K562 (cell line): ENCODE data around the gene TAL1.

Experiments used
- ADNP ChIP-seq: fragments of 200-800 bp; sonication (Bioruptor generic); IDR thresholded peaks from 2 replicates; pipeline ENCODE4 v1.6.1; 2016; ENCODE audit warnings: missing genetic modification characterization, missing compliant biosample characterization
- BRCA1 ChIP-seq, 2 experiments: fragments of 450-650 bp in 1 of 2; sonication (generic) in 1 of 2; formaldehyde crosslinking in 1 of 2; IDR thresholded peaks; 2 replicates each; pipeline versions ENCODE4 v1.5.0 to v1.6.1; 2017 to 2020; ENCODE audit warnings: mild to moderate bottlenecking in 1 of 2, missing genetic modification reagents in 1 of 2
- BRF1 ChIP-seq: IDR thresholded peaks from 3 replicates; pipeline ENCODE4 v1.6.1; 2011; ENCODE audit warnings: borderline replicate concordance, mild to moderate bottlenecking; ENCODE audit not compliant: insufficient read length; ENCODE audit errors: extremely low read depth
- CTCF ChIP-seq, 3 experiments: IDR thresholded peaks in 2 of 3; conservative IDR thresholded peaks in 1 of 3; 2 replicates each; pipeline ENCODE4 v1.5.1; 2011 to 2012; ENCODE audit warnings: low read length in 3 of 3, mild to moderate bottlenecking in 3 of 3, control low read depth in 2 of 3, improper control_type of control experiment in 1 of 3, inconsistent platforms in 1 of 3, low read depth in 1 of 3, mixed read lengths in 1 of 3, moderate library complexity in 1 of 3; ENCODE audit not compliant: insufficient read depth in 2 of 3
- ETS2 ChIP-seq: IDR thresholded peaks from 2 replicates; pipeline ENCODE4 v1.6.1; 2016; ENCODE audit warnings: borderline replicate concordance, missing genetic modification characterization, mild to moderate bottlenecking, moderate library complexity, missing compliant biosample characterization; ENCODE audit not compliant: poor library complexity, severe bottlenecking
- FOXK1 ChIP-seq: sonication (generic); formaldehyde crosslinking; IDR thresholded peaks from 2 replicates; pipeline ENCODE4 v1.8.0; 2022; ENCODE audit warnings: missing genetic modification reagents, mild to moderate bottlenecking, borderline replicate concordance
- MEF2D ChIP-seq: conservative IDR thresholded peaks from 2 replicates; pipeline ENCODE4 v1.6.1; 2016; ENCODE audit warnings: low read depth, missing genetic modification characterization, missing compliant biosample characterization
- MXI1 ChIP-seq: IDR thresholded peaks from 2 replicates; pipeline ENCODE4 v1.6.1; 2011; ENCODE audit warnings: low read depth, mild to moderate bottlenecking, improper control_type of control experiment, low read length
- RBBP5 ChIP-seq: fragments of 200-600 bp; sonication (generic); IDR thresholded peaks from 2 replicates; pipeline ENCODE4 v1.6.1; 2012; ENCODE audit warnings: borderline replicate concordance, mild to moderate bottlenecking, low read length, control low read depth, inconsistent platforms; ENCODE audit not compliant: insufficient read depth, poor library complexity, severe bottlenecking
- SIN3A ChIP-seq, 2 experiments: fragments of 150-350 bp in 1 of 2; IDR thresholded peaks; 2 replicates each; pipeline ENCODE4 v1.6.1; 2011 to 2016; ENCODE audit warnings: borderline replicate concordance in 2 of 2, low read depth in 2 of 2, low read length in 2 of 2, mild to moderate bottlenecking in 2 of 2, moderate library complexity in 2 of 2; ENCODE audit not compliant: control insufficient read depth in 1 of 2
- SOX6 ChIP-seq: fragments of 450-650 bp; IDR thresholded peaks from 2 replicates; pipeline ENCODE4 v1.6.1; 2014; ENCODE audit warnings: mild to moderate bottlenecking
- ZNF134 ChIP-seq: fragments of 250-450 bp; sonication (Bioruptor Pico); conservative IDR thresholded peaks from 2 replicates; pipeline ENCODE4 v1.4.0; 2020
- ZNF282 ChIP-seq: sonication (generic); formaldehyde crosslinking; IDR thresholded peaks from 2 replicates; pipeline ENCODE4 v1.8.1; 2023; ENCODE audit warnings: missing genetic modification reagents
- ZNF740 ChIP-seq, 3 experiments: fragments of 200-800 bp in 1 of 3; sonication (Bioruptor generic) in 1 of 3; sonication (generic) in 1 of 3; formaldehyde crosslinking in 1 of 3; IDR thresholded peaks; 2 replicates each; pipeline versions ENCODE4 v1.6.1 to v1.8.0; 2016 to 2022; ENCODE audit warnings: mild to moderate bottlenecking in 2 of 3, missing compliant biosample characterization in 2 of 3, missing genetic modification characterization in 2 of 3, missing genetic modification reagents in 1 of 3

GRCh38 chr1:47232187-47232874 lies at the start of gene TAL1:
- TF ChIP-seq BRCA1 (IDR thresholded peaks at IDR 0.05) (no peak), BRCA1 (CRISPR knock-in tag; IDR thresholded peaks at IDR 0.05) (no peak), ZNF282 (CRISPR knock-in tag) (no peak), MXI1 (peak; percentile 78), CTCF (IDR thresholded peaks at IDR 0.05 in 2 of 3, conservative IDR thresholded peaks at IDR 0.05 in 1 of 3; ENCODE audit: insufficient read depth in 2 of 3, low read depth in 1 of 3, low read length in 3 of 3) (no peak), MEF2D (0 out of 2 replicates have a peak, but pooled peaks have one; percentile 14), BRF1 (no peak), ZNF134 (CRISPR knock-in tag) (no peak), ETS2 (tag) (no peak), FOXK1 (no peak), SOX6 (peak; percentile 98), ADNP (tag) (no peak), SIN3A (IDR thresholded peaks at IDR 0.05; ENCODE audit: borderline replicate concordance in 2 of 2, control insufficient read depth in 1 of 2, low read depth in 2 of 2, low read length in 2 of 2) (peak in 1 of 2 experiments; percentile 21; a peak in 3 of 4 replicates), RBBP5 (no peak), ZNF740 (CRISPR knock-in tag; IDR thresholded peaks at IDR 0.05) (no peak), ZNF740 (tag; IDR thresholded peaks at IDR 0.05) (peak in 1 of 2 experiments; percentile 93; a peak in 2 of 4 replicates)
